H1 (cell line): Measurements from ENCODE around the gene GUCY2D. TPM values are rescaled to one million over a fixed set of nuclear protein-coding genes. Genes with fewer than 3 reads are reported as not detected.

ENCODE experiments used
- CTCF ChIP-seq, 3 experiments: IDR thresholded peaks; 1 replicate in 2 of 3; 2 replicates in 1 of 3; pipeline versions ENCODE4 v1.5.1 to v1.6.1; 2011; ENCODE audit warnings: low read length in 3 of 3, mild to moderate bottlenecking in 3 of 3, inconsistent platforms in 2 of 3, low read depth in 1 of 3, moderate library complexity in 1 of 3; ENCODE audit not compliant: insufficient read depth in 1 of 3; ENCODE audit errors: control extremely low read depth in 1 of 3
- polyA plus RNA-seq, 7 experiments: library from polyadenylated mRNA; depleted of rRNA in 3 of 7; stranded (reverse) in 5 of 7; unstranded in 2 of 7; fragments of >200 nt in 5 of 7; fragments of 200-250 nt in 2 of 7; gene quantifications; 1 replicate in 5 of 7; 2 replicates in 1 of 7; 4 replicates in 1 of 7; pipeline versions ENCODE4 v1.2.1 to v1.2.3, GENCODE V29; 2011 to 2013; ENCODE audit warnings: missing spikeins in 2 of 7, mixed read lengths in 2 of 7
- total RNA-seq: library from RNA; stranded (reverse); fragmentation: NEBNext Ultra II Directional; extraction: Animal tissue kit (Norgen Biotek cat#: 25700); gene quantifications from 2 replicates; pipeline ENCODE4 v1.2.1, GENCODE V29; 2021

Gene GUCY2D
- total and polyA plus RNA-seq, 2 of the 8 experiments (the other 6 are each of a cell fraction or from before 2014, with no cell fraction given): 0.20 to 0.48 TPM

- TF ChIP-seq CTCF (IDR thresholded peaks at IDR 0.05; ENCODE audit: control extremely low read depth in 1 of 3, insufficient read depth in 1 of 3, low read depth in 1 of 3, low read length in 3 of 3): no peak
Measured at GRCh38 chr17:8022360-8023003, 20.1 kb downstream of the GUCY2D start (continued).
